GM23248 (cell line): ENCODE measurements around the gene POLR2F. TPM values are rescaled to one million over a fixed set of nuclear protein-coding genes. Genes with fewer than 3 reads are reported as not detected.

Source experiments
- DNase-seq: peaks from one replicate; pipeline ENCODE4 v3.0.0-alpha.2; 2015
- H2AFZ ChIP-seq: fragments of 200-600 bp; sonication (generic); 2 replicates; pipeline ENCODE4 v1.6.1; 2016; ENCODE audit warnings: antibody characterized with exemption
- H3F3A ChIP-seq: fragments of 200-600 bp; sonication (generic); 2 replicates; pipeline ENCODE4 v1.6.1; 2016; ENCODE audit warnings: mild to moderate bottlenecking, antibody characterized with exemption, mixed run types; ENCODE audit not compliant: insufficient read depth
- H3K27ac ChIP-seq: fragments of 200-600 bp; sonication (generic); 2 replicates; pipeline ENCODE4 v1.5.1; 2016; ENCODE audit warnings: mild to moderate bottlenecking
- H3K27me3 ChIP-seq: fragments of 200-600 bp; sonication (generic); replicated peaks from 2 replicates; pipeline ENCODE4 v1.6.1; 2016; ENCODE audit warnings: mild to moderate bottlenecking; ENCODE audit not compliant: insufficient read depth
- H3K36me3 ChIP-seq: fragments of 200-600 bp; sonication (generic); 2 replicates; pipeline ENCODE4 v1.6.1; 2016; ENCODE audit warnings: low read depth, mild to moderate bottlenecking
- H3K4me1 ChIP-seq: fragments of 200-600 bp; sonication (generic); 2 replicates; pipeline ENCODE4 v1.6.1; 2016; ENCODE audit warnings: mild to moderate bottlenecking; ENCODE audit not compliant: insufficient read depth
- H3K4me2 ChIP-seq: fragments of 200-600 bp; sonication (generic); one replicate; pipeline ENCODE4 v1.6.1; 2016; ENCODE audit warnings: mild to moderate bottlenecking; ENCODE audit not compliant: unreplicated experiment
- H3K4me3 ChIP-seq: fragments of 200-600 bp; sonication (generic); 2 replicates; pipeline ENCODE4 v1.5.1; 2016; ENCODE audit warnings: mild to moderate bottlenecking
- H3K79me2 ChIP-seq: fragments of 200-600 bp; sonication (generic); 2 replicates; pipeline ENCODE4 v1.6.1; 2016; ENCODE audit warnings: mild to moderate bottlenecking; ENCODE audit not compliant: insufficient read depth
- H3K9ac ChIP-seq: fragments of 200-600 bp; sonication (generic); 2 replicates; pipeline ENCODE4 v1.6.1; 2016; ENCODE audit warnings: mild to moderate bottlenecking
- H3K9me2 ChIP-seq: fragments of 200-600 bp; sonication (generic); 2 replicates; pipeline ENCODE4 v1.6.1; 2016; ENCODE audit warnings: mixed run types, mild to moderate bottlenecking, moderate library complexity; ENCODE audit not compliant: insufficient read depth
- H3K9me3 ChIP-seq: fragments of 200-600 bp; sonication (generic); one replicate; pipeline ENCODE4 v1.6.1; 2017; ENCODE audit warnings: low read depth
- H4K20me1 ChIP-seq: fragments of 200-600 bp; sonication (generic); 2 replicates; pipeline ENCODE4 v1.6.0; 2016; ENCODE audit not compliant: insufficient read depth
- EZH2 ChIP-seq: fragments of 200-600 bp; sonication (generic); IDR thresholded peaks from 2 replicates; pipeline ENCODE4 v1.6.1; 2018; ENCODE audit warnings: antibody characterized with exemption, mild to moderate bottlenecking; ENCODE audit not compliant: insufficient read depth, poor library complexity, severe bottlenecking
- EZH2phosphoT487 ChIP-seq: fragments of 200-600 bp; sonication (generic); IDR thresholded peaks from 2 replicates; pipeline ENCODE4 v1.6.1; 2018; ENCODE audit warnings: antibody characterized with exemption, moderate library complexity, mild to moderate bottlenecking, low read depth; ENCODE audit not compliant: insufficient read depth
- whole genome bisulfite sequencing, 2 experiments: methylation state at CpG; one replicate each; pipeline ENCODE4 v1.1.6; 2015 to 2017; ENCODE audit warnings: low lambda C conversion rate in 2 of 2, low coverage in 1 of 2; ENCODE audit errors: missing lambda C conversion rate in 2 of 2; 5-methylcytosine and 5-hydroxymethylcytosine counted together
- in situ Hi-C: fragments of 300-500 bp; cut with MboI; formaldehyde crosslinking; loops from 2 replicates; pipeline ENCODE4 v1.15.0; 2020
- polyA plus RNA-seq: library from polyadenylated mRNA; unstranded; fragments of >200 nt; fragmentation: Nextera tagmentation; extraction: Ambion mirVana; gene quantifications from 2 replicates; pipeline ENCODE4 v1.2.1, GENCODE V29; 2016
- total RNA-seq: library from RNA; depleted of rRNA; stranded (reverse); fragments of >200 nt; shearing (Covaris generic); gene quantifications from 2 replicates; pipeline ENCODE4 v1.2.3, GENCODE V29; 2014

The POLR2F gene
- total and polyA plus RNA-seq, 2 experiments from 2014 or later: 71.4 to 148 TPM

DNA sequence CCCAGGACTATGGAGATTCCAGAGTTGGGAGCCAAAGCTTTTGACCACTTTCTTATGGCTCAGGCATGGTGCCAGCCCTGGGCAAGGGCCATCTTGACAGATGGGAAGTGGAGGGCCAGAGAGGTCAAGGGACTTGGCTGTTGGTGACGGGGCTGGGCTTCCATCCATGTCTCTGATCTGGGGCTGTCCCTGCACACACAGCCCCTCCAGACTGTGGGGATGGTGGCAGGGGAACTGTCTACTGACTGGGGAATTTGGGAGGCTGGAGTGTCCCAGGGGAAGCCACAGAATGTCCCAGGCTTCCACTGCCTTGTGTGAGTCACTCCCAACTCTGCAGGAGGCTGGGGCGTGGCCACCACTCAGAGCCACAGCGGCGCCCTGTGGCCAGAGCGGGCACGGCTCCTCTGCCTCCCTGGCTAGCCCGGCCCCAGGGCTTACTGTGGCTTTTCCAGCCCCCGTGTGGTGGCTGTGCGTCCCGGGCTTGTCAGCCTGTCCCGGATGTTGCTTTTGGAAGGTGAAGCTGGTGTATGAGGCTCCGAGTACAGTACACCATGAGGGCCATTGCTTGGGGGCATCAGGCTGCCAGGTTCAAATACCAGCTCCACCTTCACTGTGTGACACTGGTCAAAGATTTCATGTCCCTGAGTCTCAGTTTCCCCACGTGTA is 19.7 kb upstream of the POLR2F start:
- no peak for TF ChIP-seq EZH2
- TF ChIP-seq EZH2phosphoT487: no peak
- no peak overlapping the region for H2AFZ ChIP-seq
- peaks cover 25% of the 10 kb centered on the region for H3F3A ChIP-seq
- H3K9ac ChIP-seq: peak overlapping the region; percentile 43; the same call in 1 of the 2 replicates
- peaks cover 11% of the 10 kb centered on the region; the same call in 1 of the 2 replicates for H3K36me3 ChIP-seq
- peak; percentile 99 for DNase-seq
- WGBS, 2 experiments: 0 to 1% methylated on average over 9 to 12 of the region's 13 CpGs
- no peaks in the 10 kb centered on the region for H3K9me2 ChIP-seq
- 0 out of 2 replicates have a peak, but pooled peaks cover 3% of the 10 kb centered on the region for H3K79me2 ChIP-seq
- peaks cover 10% of the 10 kb centered on the region for H3K4me1 ChIP-seq
- no peaks in the 10 kb centered on the region for H3K9me3 ChIP-seq
- H3K27me3 ChIP-seq: no peaks in the 10 kb centered on the region
- in situ Hi-C loops: no loop called here
- H3K4me3 ChIP-seq: no peak overlapping the region
- peak overlapping the region; percentile 19 for H3K4me2 ChIP-seq
- H3K27ac ChIP-seq: peak overlapping the region; percentile 69
- H4K20me1 ChIP-seq: no peaks in the 10 kb centered on the region

- Histone ChIP-seq H3K36me3 (peaks cover 18% of the 10 kb centered on the region; the same call in 1 of the 2 replicates), H3K9me3 (no peaks in the 10 kb centered on the region), H3K4me3 (no peak overlapping the region), H3K4me2 (no peak overlapping the region), H3K9me2 (no peaks in the 10 kb centered on the region), H3K9ac (no peak overlapping the region), H3K79me2 (no peaks in the 10 kb centered on the region), H3K27me3 (no peaks in the 10 kb centered on the region), H3K4me1 (no peaks in the 10 kb centered on the region), H3F3A (no peaks in the 10 kb centered on the region), H3K27ac (no peak overlapping the region), H4K20me1 (no peaks in the 10 kb centered on the region), H2AFZ (no peak overlapping the region)
- TF ChIP-seq EZH2: no peak
- no peak for TF ChIP-seq EZH2phosphoT487
- DNase-seq: peak; percentile 37
- in situ Hi-C loops: no loop called here
- 70 to 81% methylated on average over 11 to 12 of the region's 12 CpGs for WGBS, 2 experiments
Measured at GRCh38 chr22:37940698-37941376, 12.7 kb upstream of the POLR2F start.

GRCh38 chr22:37942133-37942532 is 11.4 kb upstream of the POLR2F start:
- no peak for TF ChIP-seq EZH2
- TF ChIP-seq EZH2phosphoT487: no peak
- Histone ChIP-seq H2AFZ (no peak overlapping the region), H3F3A (no peaks in the 10 kb centered on the region), H3K27ac (no peak overlapping the region), H3K9ac (no peak overlapping the region), H3K79me2 (no peaks in the 10 kb centered on the region), H3K27me3 (no peaks in the 10 kb centered on the region), H3K4me2 (no peak overlapping the region), H3K4me1 (no peaks in the 10 kb centered on the region), H4K20me1 (no peaks in the 10 kb centered on the region), H3K4me3 (no peak overlapping the region), H3K36me3 (peaks cover 18% of the 10 kb centered on the region; the same call in 1 of the 2 replicates), H3K9me3 (no peaks in the 10 kb centered on the region), H3K9me2 (no peaks in the 10 kb centered on the region)
- in situ Hi-C loops: no loop called here
- 97% methylated on average over 8 of the region's 8 CpGs for WGBS, 2 experiments
- DNase-seq: no peak

GRCh38 chr22:37943136-37943824 is 10.2 kb upstream of the POLR2F start:
- Histone ChIP-seq H3K27me3 (no peaks in the 10 kb centered on the region), H4K20me1 (no peaks in the 10 kb centered on the region), H3K4me3 (no peak overlapping the region), H3K36me3 (peaks cover 11% of the 10 kb centered on the region; the same call in 1 of the 2 replicates), H3K4me1 (peaks cover 2% of the 10 kb centered on the region; the same call in 1 of the 2 replicates), H3F3A (no peaks in the 10 kb centered on the region), H3K9me2 (no peaks in the 10 kb centered on the region), H2AFZ (no peak overlapping the region), H3K27ac (no peak overlapping the region), H3K9ac (no peak overlapping the region), H3K4me2 (no peak overlapping the region), H3K9me3 (no peaks in the 10 kb centered on the region), H3K79me2 (no peaks in the 10 kb centered on the region)
- WGBS, 2 experiments: 98 to 99% methylated on average over 12 of the region's 12 CpGs
- no peak for DNase-seq
- TF ChIP-seq EZH2phosphoT487 (no peak), EZH2 (no peak)
- in situ Hi-C loops: no loop called here
